NCI-H1092 (cell line): ENCODE measurements around the gene PCDHGA4.
"Not testable (repeated sequence)": the region's sequence is repeated elsewhere in the genome, so short reads cannot be mapped to it uniquely, and the experiment has no call there.

Experiments used
- DNase-seq: peaks from one replicate; lab custom pipeline; 2025; lab: John Stamatoyannopoulos, UW

The PCDHGA4 gene

GRCh38 chr5:141354900-141355469 lies at the start of gene PCDHGA4:
Gene PCDHGA4, plus strand, starts transcription at chr5:141355021. Its CDS starts 87 bp downstream, at chr5:141355108.
- DNase-seq = no peak

GRCh38 chr5:141306630-141307029 lies 48.2 kb upstream of the PCDHGA4 start:
- no peak for DNase-seq

GRCh38 chr5:141313711-141314110 lies 41.1 kb upstream of the PCDHGA4 start:
- no peak for DNase-seq

- not testable (repeated sequence) for DNase-seq
Observed at GRCh38 chr5:141316963-141317362, 37.9 kb upstream of the PCDHGA4 start.

- DNase-seq = no peak
Observed at GRCh38 chr5:141319202-141319601, 35.6 kb upstream of the PCDHGA4 start.

GRCh38 chr5:141319699-141320098 lies 35.1 kb upstream of the PCDHGA4 start:
- DNase-seq = no peak

GRCh38 chr5:141320225-141321169 lies 34.3 kb upstream of the PCDHGA4 start, which contains the start of gene TAF7:
Gene TAF7, minus strand, starts transcription at chr5:141320784. Its CDS starts 740 bp downstream, at chr5:141320044.
- peak; percentile 86 for DNase-seq

GRCh38 chr5:141322261-141322660 lies 32.6 kb upstream of the PCDHGA4 start:
- no peak for DNase-seq

- no peak for DNase-seq
Observed at GRCh38 chr5:141326088-141326854, 28.6 kb upstream of the PCDHGA4 start.

GRCh38 chr5:141328231-141328630 lies 26.6 kb upstream of the PCDHGA4 start:
- no peak for DNase-seq

GRCh38 chr5:141330299-141331080 lies 24.3 kb upstream of the PCDHGA4 start, which contains the start of gene PCDHGA1:
Gene PCDHGA1, plus strand, starts transcription at chr5:141330514.
- DNase-seq = no peak

GRCh38 chr5:141332571-141332970 lies 22.2 kb upstream of the PCDHGA4 start:
- DNase-seq = not testable (repeated sequence)

GRCh38 chr5:141338538-141339306 lies 16.1 kb upstream of the PCDHGA4 start, which contains the start of gene PCDHGA2:
Gene PCDHGA2, plus strand, starts transcription at chr5:141338760.
- no peak for DNase-seq

- not testable (repeated sequence) for DNase-seq
Observed at GRCh38 chr5:141340781-141341354, 14.0 kb upstream of the PCDHGA4 start.

GRCh38 chr5:141342773-141343172 lies 12.0 kb upstream of the PCDHGA4 start:
- DNase-seq = no peak

GRCh38 chr5:141343242-141343952 lies 11.4 kb upstream of the PCDHGA4 start, which contains the start of gene PCDHGA3:
Gene PCDHGA3, plus strand, starts transcription at chr5:141343829. Its CDS starts 205 bp downstream, at chr5:141344034.
- DNase-seq = no peak

GRCh38 chr5:141343953-141344463 lies 10.8 kb upstream of the PCDHGA4 start:
- DNase-seq = no peak

GRCh38 chr5:141345327-141345726 lies 9.5 kb upstream of the PCDHGA4 start:
- no peak for DNase-seq

- not testable (repeated sequence) for DNase-seq
Observed at GRCh38 chr5:141346017-141346416, 8.8 kb upstream of the PCDHGA4 start.
